GM19023 (cell line): ENCODE results near the gene CNDP1.
"Not testable (repeated sequence)": the region's sequence is repeated elsewhere in the genome, so short reads cannot be mapped to it uniquely, and the experiment has no call there.

ENCODE experiments used
- ATAC-seq: cut with Tn5 transposase; IDR thresholded peaks from one replicate; pipeline ENCODE4 v1.9.1; 2021; ENCODE audit warnings: mild to moderate bottlenecking, moderate library complexity; ENCODE audit not compliant: unreplicated experiment

CNDP1 gene

DNA sequence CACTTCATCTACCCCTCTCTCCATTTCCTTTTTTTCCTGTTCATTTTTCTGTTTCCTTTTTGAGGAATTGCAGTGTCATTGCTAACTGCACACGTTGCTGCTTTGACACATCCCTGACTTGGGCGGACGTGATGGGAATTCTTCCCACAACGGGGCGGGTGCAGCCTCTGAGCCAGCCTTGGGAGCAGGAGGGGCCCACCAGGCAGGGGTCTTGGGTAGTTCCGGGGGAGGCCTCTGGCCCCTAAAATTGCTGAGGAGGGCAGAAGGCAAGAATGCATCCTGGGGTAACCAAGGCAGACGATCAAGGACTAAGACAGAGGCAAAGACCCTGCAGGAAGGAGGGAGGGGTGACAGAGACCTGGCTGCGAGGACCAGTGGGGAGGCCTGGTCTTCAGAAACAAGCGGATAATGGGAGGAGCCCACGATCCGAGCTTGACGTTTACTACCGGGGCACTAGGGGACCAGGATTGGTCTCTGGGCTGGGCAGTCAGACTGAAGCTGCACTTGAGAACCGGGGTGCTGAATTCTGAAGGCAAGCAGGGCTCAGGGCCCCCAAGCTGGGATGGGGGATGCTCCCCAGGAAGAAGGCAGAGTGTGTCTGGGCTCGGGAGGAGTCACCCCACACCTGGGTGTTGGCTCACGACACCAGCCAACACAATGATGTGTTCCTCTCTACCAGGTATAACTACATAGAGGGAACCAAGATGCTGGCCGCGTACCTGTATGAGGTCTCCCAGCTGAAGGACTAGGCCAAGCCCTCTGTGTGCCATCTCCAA lies 14.8 kb upstream of the CNDP1 start:
- no peak for ATAC-seq

- ATAC-seq: no peak
These were observed 14.0 kb upstream of the CNDP1 start for GRCh38 chr18:74520096-74520833.

- ATAC-seq: no peak
These were observed 13.1 kb upstream of the CNDP1 start for GRCh38 chr18:74521068-74521725.

DNA sequence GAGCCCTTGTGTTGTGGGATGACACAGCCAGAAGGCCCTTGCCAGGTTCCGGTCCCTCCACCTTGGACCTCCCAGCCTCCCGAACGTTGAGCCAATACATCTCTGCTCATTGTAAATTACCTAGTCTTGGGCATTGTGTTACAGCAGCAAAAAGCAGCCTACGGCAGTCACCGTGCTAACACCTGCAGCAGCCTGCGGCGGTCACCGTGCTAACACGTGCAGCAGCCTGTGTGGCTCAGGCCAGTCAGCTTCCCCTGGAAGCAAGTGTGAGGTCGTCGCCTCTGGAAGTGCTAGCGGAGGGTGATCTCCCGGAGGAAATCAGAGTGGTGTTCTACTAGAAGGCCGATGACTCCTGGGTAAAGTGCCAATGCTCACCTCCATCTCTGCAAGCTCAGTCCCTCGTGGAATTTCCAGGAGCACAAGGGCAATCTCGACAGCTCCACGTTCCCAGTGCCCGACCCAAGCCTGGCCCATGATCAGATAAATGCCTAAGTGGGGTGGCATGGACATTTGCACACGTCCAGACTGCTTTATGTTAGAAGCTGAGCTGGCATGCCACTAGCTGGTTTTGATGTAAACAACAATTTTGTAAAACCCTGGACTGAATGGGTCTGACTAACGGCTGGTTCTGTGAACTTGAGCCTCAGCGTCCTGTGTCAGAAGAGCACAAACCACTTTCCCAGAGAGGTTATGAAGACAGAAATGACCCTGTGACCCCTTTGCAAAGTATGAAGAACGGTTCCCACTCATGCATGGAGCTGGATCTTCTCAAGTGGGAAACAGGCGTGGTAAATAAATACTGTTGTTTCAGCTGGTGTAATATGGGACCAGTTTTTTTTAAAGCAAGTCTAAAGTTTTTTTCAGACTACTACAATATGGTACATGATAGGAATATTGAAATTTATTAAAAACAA lies 11.4 kb upstream of the CNDP1 start:
- ATAC-seq: no peak

DNA sequence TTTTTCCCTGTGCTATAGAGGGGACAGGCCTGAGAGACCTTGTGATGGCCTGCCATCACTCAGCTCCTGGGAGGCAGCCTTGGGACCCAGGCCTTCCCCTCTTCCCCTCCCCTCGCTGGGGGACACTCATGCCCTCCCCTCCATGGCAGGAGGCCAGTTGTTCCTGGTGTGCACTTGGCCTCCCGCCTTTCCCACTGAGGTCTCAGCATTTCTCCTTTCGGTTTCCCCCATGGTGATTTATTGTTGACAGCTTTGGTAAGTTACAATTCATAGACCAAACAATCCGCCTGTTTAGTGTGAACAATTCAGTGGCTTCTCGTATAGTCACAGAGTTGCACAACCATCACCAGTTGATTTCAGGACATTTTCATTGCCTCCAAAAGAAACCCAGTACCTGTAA lies 10.2 kb upstream of the CNDP1 start:
- no peak for ATAC-seq

- not testable (repeated sequence) for ATAC-seq
These were observed 9.4 kb upstream of the CNDP1 start for GRCh38 chr18:74524915-74525314.

GRCh38 chr18:74525741-74526140 lies 8.6 kb upstream of the CNDP1 start:
- no peak for ATAC-seq

GRCh38 chr18:74526488-74526887 lies 7.8 kb upstream of the CNDP1 start:
- ATAC-seq: no peak

GRCh38 chr18:74528478-74528877 lies 5.8 kb upstream of the CNDP1 start:
- no peak for ATAC-seq

GRCh38 chr18:74528913-74529312 lies 5.4 kb upstream of the CNDP1 start:
- no peak for ATAC-seq

DNA sequence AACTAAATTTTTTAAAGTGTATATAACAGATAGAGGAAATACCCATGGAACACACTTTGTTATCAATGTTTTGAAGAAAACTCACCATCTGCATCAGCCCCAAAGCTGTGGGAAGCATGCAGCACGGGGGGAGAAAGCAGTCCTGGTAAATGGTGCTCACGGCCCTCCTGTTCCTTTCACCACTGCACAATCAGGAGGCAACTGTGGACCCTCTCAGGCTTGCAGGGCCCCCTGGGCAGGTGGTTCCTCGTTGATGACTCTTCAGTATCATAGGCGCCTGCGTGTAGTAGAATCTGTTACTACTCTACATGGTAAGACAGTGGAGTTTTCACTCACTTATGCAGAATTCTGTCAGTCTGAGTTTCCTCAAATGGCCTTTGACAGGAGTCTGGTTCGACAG lies 4.9 kb upstream of the CNDP1 start:
- no peak for ATAC-seq

DNA sequence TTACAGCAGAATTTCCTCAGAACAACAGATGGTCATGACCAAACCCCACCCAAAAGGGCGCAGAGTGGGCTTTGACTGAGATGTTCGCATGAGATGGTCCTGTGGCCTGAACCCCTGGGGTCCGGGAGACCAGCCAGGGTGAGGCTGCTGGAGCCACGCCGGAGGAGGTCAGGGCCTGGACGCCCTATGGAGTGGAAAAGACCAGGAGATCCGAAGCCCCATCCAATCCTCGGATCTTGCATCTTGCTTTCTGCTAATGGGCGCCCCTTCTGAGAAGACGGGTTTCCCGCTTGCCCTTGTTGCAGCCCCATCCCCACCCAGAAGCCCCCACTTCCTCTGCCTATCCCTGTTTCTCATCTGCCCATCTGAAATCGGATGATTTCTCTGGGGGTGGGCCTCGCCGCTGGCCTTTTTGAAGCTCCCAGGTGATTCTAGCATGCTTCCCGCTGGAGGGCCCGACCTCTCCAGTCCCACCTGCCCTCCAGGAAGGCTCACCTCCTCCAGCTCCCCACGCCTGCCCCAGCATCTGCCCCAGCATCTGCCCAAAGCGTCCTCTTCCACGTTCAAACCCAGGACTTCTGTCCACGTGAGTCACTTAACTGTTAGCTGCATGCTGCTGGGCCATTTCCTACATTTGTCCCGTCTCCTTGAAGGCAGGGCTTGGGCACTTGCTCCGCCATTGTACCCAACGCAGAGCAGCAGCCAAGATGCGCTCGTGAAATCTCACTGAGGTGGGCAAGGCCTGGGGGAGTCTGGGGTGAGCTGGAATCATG lies 4.3 kb upstream of the CNDP1 start:
- ATAC-seq: no peak

GRCh38 chr18:74530584-74530862 lies 3.8 kb upstream of the CNDP1 start:
- no peak for ATAC-seq

GRCh38 chr18:74531043-74531442 lies 3.3 kb upstream of the CNDP1 start:
- no peak for ATAC-seq

- ATAC-seq: no peak
These were observed 1.7 kb upstream of the CNDP1 start for GRCh38 chr18:74532511-74533025.

DNA sequence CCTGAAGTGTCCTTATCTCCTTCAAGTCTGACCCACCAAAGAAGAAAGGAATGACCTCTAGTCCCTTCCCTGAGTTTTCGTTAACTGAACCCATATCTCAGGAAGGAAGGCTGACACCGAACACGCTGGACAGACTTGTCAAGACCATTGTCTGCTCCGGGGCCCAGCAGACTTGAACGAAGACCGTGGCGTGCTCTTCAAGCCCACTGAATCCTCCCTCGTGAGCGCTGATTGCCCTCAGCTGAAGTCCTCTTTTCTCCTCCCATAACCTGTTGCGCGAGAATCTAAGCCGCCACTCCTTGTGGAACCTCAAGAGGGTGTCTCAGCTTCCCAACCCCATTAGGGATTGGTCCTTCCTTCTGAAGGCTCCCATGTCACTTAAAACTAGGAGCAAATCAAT lies 634 bp upstream of the CNDP1 start:
- no peak for ATAC-seq

- ATAC-seq: no peak
These were observed 815 bp downstream of the CNDP1 start for GRCh38 chr18:74534981-74535649.

DNA sequence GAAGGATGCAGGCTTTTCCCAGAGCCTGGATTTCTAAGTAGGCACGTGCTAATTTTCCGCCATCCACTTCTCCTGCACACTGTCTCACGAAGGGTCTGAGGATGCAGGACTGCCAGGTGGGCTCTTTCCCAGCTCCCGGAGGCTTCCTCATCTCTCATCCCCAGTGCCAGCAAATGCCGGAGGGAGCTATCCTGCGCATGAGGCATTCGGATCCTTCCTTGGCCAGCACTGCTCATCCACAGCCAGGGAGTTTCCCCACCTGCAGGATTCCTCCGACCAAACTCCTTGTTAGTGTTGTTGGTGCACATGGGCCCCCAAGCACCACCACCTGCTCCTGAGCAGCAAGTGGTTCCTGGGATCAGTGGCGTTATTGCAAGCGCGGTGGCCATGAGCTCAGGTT lies 5.0 kb downstream of the CNDP1 start:
- no peak for ATAC-seq

DNA sequence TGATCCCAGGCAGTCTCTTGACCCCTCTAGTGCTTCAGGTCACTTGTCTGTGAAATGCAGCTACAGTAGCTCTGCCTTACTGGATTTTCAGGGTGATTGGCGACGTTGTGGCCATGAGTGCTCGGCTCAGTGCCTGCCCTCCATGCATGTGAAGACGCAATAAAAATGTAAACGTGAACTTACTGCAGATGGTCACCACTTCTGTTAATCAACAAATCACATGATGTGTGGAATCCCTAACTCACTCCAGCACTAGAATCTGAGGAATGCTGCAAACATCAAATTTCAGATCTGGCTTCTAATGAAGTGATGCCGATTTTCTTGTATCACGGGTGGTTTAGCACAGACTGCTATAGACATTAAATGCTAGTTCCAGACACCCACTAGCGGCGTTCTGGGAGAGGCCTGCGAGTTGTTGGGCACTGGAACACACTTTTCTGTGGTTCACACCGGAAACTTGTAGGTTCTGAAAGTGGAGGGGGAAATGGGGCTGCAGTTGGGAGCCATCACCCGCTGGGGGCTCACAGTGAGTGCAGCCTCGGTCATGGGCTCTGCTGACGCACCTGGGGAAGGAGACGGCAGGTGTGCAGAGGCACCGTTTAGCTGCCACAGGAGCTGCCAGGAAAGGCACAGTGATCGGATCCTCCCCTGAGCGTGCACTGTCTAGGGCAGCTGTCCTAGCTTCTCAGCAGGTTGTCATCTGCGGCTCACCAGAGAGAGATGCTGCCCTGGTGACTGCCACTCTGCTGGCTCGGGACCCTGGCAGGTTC lies 6.5 kb downstream of the CNDP1 start:
- no peak for ATAC-seq
